MG63 (cell line): ENCODE results near the gene ZCCHC17. TPM values are rescaled to one million over a fixed set of nuclear protein-coding genes. Genes with fewer than 3 reads are reported as not detected.

Experiments
- total RNA-seq: library from RNA; depleted of rRNA; stranded (reverse); fragments of >200 nt; shearing (Covaris generic); gene quantifications from 2 replicates; pipeline ENCODE4 v1.2.3, GENCODE V29; 2014; ENCODE audit warnings: low replicate concordance; rRNA removed

ZCCHC17 gene
- total RNA-seq, 1 experiment from 2014 or later = 80.4 TPM

Other genes with a start within 250 kb of the ZCCHC17 start
- gene PUM1, start 231.3 kb upstream of the ZCCHC17 start, total RNA-seq = 31.6 and 58.5 TPM in 2 replicates
- 0.43 and 1.0 TPM in 2 replicates for gene NKAIN1, start 57.1 kb upstream of the ZCCHC17 start, total RNA-seq
- 115 and 183 TPM in 2 replicates for gene SNRNP40, start 244 bp upstream of the ZCCHC17 start, total RNA-seq
- 18.5 and 72.0 TPM in 2 replicates for gene FABP3, start 76.0 kb downstream of the ZCCHC17 start, total RNA-seq
- gene SERINC2, start 116.2 kb downstream of the ZCCHC17 start, total RNA-seq = 25.8 and 32.4 TPM in 2 replicates